GM21381 (cell line): ENCODE results near the gene CALN1.

ENCODE experiments used
- ATAC-seq: cut with Tn5 transposase; IDR thresholded peaks from one replicate; pipeline ENCODE4 v1.9.1; 2021; ENCODE audit warnings: mild to moderate bottlenecking, moderate library complexity; ENCODE audit not compliant: unreplicated experiment

The CALN1 gene

GRCh38 chr7:72196176-72196575 lies 216.0 kb downstream of the CALN1 start:
- no peak for ATAC-seq

- no peak for ATAC-seq
Measured at GRCh38 chr7:72190919-72191318, 221.2 kb downstream of the CALN1 start.

GRCh38 chr7:72190146-72190545 lies 222.0 kb downstream of the CALN1 start:
- no peak for ATAC-seq

- ATAC-seq, result no peak
Measured at GRCh38 chr7:72187179-72187578, 225.0 kb downstream of the CALN1 start.

GRCh38 chr7:72183835-72184234 lies 228.3 kb downstream of the CALN1 start:
- no peak for ATAC-seq

GRCh38 chr7:72182036-72182435 lies 230.1 kb downstream of the CALN1 start:
- ATAC-seq, result no peak

GRCh38 chr7:72176875-72177274 lies 235.3 kb downstream of the CALN1 start:
- ATAC-seq, result no peak

- ATAC-seq, result no peak
Measured at GRCh38 chr7:72170475-72170874, 241.7 kb downstream of the CALN1 start.

- no peak for ATAC-seq
Measured at GRCh38 chr7:72163271-72163670, 248.9 kb downstream of the CALN1 start.

- ATAC-seq, result no peak
Measured at GRCh38 chr7:72161534-72161933, 250.6 kb downstream of the CALN1 start.

- no peak for ATAC-seq
Measured at GRCh38 chr7:72159911-72160310, 252.2 kb downstream of the CALN1 start.

- ATAC-seq, result no peak
Measured at GRCh38 chr7:72156671-72157070, 255.5 kb downstream of the CALN1 start.

- no peak for ATAC-seq
Measured at GRCh38 chr7:72153132-72153512, 259.0 kb downstream of the CALN1 start.

GRCh38 chr7:72152161-72153131 lies 259.7 kb downstream of the CALN1 start:
- ATAC-seq, result no peak

- no peak for ATAC-seq
Measured at GRCh38 chr7:72140566-72140965, 271.6 kb downstream of the CALN1 start.

GRCh38 chr7:72127136-72127535 lies 285.0 kb downstream of the CALN1 start:
- no peak for ATAC-seq

- ATAC-seq, result no peak
Measured at GRCh38 chr7:72123913-72124312, 288.2 kb downstream of the CALN1 start.

GRCh38 chr7:72118366-72118765 lies 293.8 kb downstream of the CALN1 start:
- no peak for ATAC-seq

GRCh38 chr7:72114129-72114528 lies 298.0 kb downstream of the CALN1 start:
- ATAC-seq, result no peak

- ATAC-seq, result no peak
Measured at GRCh38 chr7:72112992-72113391, 299.1 kb downstream of the CALN1 start.

GRCh38 chr7:72112530-72112929 lies 299.6 kb downstream of the CALN1 start:
- no peak for ATAC-seq

GRCh38 chr7:72111086-72111485 lies 301.1 kb downstream of the CALN1 start:
- ATAC-seq, result no peak

- no peak for ATAC-seq
Measured at GRCh38 chr7:72109566-72109965, 302.6 kb downstream of the CALN1 start.
